GM21786 (cell line): ENCODE results near the gene PDE11A.
"Not testable (repeated sequence)": the region's sequence is repeated elsewhere in the genome, so short reads cannot be mapped to it uniquely, and the experiment has no call there.

Source experiments
- ATAC-seq: cut with Tn5 transposase; IDR thresholded peaks from one replicate; pipeline ENCODE4 v1.9.1; 2021; ENCODE audit not compliant: unreplicated experiment

PDE11A gene

GRCh38 chr2:178074123-178075005 lies 1.8 kb upstream of the PDE11A start:
- ATAC-seq: no peak

GRCh38 chr2:178072000-178072382 lies 586 bp downstream of the PDE11A start:
- ATAC-seq: no peak

GRCh38 chr2:178070824-178071223 lies 1.8 kb downstream of the PDE11A start:
- ATAC-seq: no peak

- ATAC-seq: no peak
These were observed 3.0 kb downstream of the PDE11A start for GRCh38 chr2:178069551-178069950.

- ATAC-seq: no peak
These were observed 3.6 kb downstream of the PDE11A start for GRCh38 chr2:178068823-178069454.

GRCh38 chr2:178066890-178067669 lies 5.5 kb downstream of the PDE11A start:
- no peak for ATAC-seq

- ATAC-seq: no peak
These were observed 6.3 kb downstream of the PDE11A start for GRCh38 chr2:178066324-178066723.

GRCh38 chr2:178059681-178060080 lies 12.9 kb downstream of the PDE11A start:
- ATAC-seq: no peak

GRCh38 chr2:178059111-178059510 lies 13.5 kb downstream of the PDE11A start:
- ATAC-seq: no peak

GRCh38 chr2:178057179-178057680 lies 15.3 kb downstream of the PDE11A start:
- no peak for ATAC-seq

GRCh38 chr2:178056345-178056744 lies 16.2 kb downstream of the PDE11A start:
- ATAC-seq: no peak

- ATAC-seq: not testable (repeated sequence)
These were observed 21.3 kb downstream of the PDE11A start for GRCh38 chr2:178051257-178051656.

- ATAC-seq: no peak
These were observed 25.2 kb downstream of the PDE11A start for GRCh38 chr2:178047391-178047790.

- ATAC-seq: no peak
These were observed 27.7 kb downstream of the PDE11A start for GRCh38 chr2:178044836-178045235.

- ATAC-seq: no peak
These were observed 29.3 kb downstream of the PDE11A start for GRCh38 chr2:178043266-178043665.

- not testable (repeated sequence) for ATAC-seq
These were observed 39.0 kb downstream of the PDE11A start for GRCh38 chr2:178033583-178033982.

- ATAC-seq: no peak
These were observed 43.2 kb downstream of the PDE11A start for GRCh38 chr2:178029342-178029741.

- ATAC-seq: no peak
These were observed 46.9 kb downstream of the PDE11A start for GRCh38 chr2:178025551-178026185.

GRCh38 chr2:178018141-178018540 lies 54.4 kb downstream of the PDE11A start:
- ATAC-seq: no peak

GRCh38 chr2:178016612-178017011 lies 56.0 kb downstream of the PDE11A start:
- no peak for ATAC-seq

GRCh38 chr2:178012639-178013038 lies 59.9 kb downstream of the PDE11A start:
- ATAC-seq: no peak
